ELF-1 (cell line): ENCODE results near the gene SLC39A11.
"Not testable (repeated sequence)": the region's sequence is repeated elsewhere in the genome, so short reads cannot be mapped to it uniquely, and the experiment has no call there.

Experiments used
- DNase-seq: peaks from one replicate; pipeline ENCODE4 v3.0.0-alpha.2; 2016; ENCODE audit warnings: low read depth, low spot score

Gene SLC39A11

DNA sequence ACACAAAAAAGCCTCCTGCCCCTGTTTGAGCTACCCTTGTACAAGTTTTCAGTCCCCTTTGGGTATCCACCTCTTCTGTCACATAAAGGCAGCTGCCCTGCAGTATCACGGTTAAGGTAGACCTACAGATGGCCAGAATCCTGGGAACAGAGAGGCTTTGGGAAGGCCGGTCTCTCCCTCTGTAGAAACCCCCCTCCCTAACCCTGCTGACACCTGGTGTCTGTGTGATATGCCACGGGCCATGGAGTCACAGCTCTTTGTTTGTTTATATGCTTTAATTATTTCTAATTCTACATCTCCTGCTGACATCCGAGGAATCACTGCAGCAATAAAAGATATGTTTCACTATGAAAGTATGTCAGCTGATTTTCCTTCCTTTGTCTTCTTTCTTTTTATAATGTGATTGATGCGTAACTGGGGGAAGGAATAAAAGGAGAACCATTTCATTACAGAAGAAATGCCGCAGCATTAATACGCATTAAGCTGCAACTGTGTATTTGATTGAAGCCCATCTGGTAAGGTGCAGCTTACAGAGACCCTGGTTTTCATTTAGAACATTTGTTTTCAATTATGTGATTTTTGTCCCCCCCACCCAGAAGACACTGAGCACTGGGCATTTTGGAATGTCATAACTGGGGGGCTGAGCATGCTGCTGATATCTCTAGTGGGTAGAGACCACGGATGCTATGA lies 142.1 kb downstream of the SLC39A11 start:
- DNase-seq = no peak

DNA sequence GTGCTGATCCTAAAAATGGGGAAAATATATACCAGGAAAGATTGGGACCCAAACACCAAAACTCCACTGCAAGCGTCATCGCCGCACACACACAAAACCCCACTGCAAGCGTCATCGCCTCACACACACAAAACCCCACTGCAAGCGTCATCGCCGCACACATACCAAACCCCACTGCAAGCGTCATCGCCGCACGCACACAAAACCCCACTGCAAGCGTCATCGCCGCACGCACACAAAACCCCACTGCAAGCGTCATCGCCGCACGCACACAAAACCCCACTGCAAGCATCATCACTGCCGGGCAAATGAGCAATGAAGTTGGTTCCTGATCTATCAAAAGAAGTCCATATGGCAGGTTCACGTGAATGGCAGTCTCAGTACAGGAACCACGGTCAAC lies 144.4 kb downstream of the SLC39A11 start:
- no peak for DNase-seq

DNA sequence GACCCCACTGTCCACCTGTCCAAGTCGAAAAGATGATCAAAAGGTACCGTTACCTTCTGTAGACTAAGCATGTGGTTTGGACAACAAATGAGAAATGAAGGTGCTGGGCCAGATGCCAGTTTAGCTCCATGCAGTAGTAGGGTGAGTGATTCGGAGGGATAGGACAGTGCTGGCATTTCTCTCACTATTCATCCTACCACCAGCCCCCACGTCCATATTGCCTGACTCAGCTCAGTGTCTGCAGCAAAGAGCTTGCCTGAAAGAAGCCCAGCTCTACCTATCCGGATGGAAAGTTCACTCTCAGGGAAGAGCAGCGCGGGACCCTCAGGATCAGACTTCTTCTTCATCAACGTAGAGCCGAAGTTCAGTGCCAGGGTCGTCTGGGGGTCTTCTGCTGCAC lies 145.0 kb downstream of the SLC39A11 start:
- DNase-seq = no peak

- peak; percentile 15 for DNase-seq
Observed at GRCh38 chr17:72946696-72947095, 145.8 kb downstream of the SLC39A11 start.

DNA sequence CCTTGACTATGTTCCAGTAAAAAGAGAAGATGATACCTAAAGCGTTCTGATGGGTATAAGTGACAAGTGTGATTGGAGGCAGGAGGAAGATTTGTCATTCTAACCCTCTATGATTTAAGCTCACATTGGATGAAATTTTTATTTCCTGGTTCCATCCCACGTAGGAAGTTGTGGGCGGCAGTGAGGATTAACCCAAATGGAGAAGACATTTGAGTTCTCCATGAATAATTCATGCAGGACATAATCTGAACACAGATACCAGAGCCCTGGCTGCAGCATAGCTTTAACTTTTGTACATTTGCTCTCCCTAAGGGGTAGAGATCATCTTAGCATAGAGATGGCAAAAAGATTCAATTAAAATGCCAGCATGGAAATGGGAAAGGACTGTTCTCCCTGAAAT lies 146.3 kb downstream of the SLC39A11 start:
- DNase-seq = no peak

DNA sequence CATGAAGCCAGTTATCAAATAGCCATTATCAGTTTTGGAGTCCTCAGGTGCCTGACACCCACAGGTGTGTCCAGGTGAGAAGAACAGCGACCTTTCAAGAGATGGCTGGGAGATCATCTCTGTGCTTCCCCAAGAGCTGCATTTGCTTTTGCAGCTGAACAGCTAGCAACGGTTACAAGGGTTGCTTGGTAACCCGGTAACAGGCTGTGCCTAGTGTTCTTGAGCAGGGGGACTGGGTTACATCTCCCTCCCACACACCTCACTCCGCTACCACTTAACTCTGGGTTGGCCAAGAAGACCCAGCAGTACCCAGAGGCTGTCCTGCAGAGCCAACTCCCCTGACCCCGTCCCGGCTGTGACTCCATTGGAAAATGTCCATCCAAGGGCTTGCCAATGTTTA lies 147.0 kb downstream of the SLC39A11 start:
- DNase-seq = no peak

DNA sequence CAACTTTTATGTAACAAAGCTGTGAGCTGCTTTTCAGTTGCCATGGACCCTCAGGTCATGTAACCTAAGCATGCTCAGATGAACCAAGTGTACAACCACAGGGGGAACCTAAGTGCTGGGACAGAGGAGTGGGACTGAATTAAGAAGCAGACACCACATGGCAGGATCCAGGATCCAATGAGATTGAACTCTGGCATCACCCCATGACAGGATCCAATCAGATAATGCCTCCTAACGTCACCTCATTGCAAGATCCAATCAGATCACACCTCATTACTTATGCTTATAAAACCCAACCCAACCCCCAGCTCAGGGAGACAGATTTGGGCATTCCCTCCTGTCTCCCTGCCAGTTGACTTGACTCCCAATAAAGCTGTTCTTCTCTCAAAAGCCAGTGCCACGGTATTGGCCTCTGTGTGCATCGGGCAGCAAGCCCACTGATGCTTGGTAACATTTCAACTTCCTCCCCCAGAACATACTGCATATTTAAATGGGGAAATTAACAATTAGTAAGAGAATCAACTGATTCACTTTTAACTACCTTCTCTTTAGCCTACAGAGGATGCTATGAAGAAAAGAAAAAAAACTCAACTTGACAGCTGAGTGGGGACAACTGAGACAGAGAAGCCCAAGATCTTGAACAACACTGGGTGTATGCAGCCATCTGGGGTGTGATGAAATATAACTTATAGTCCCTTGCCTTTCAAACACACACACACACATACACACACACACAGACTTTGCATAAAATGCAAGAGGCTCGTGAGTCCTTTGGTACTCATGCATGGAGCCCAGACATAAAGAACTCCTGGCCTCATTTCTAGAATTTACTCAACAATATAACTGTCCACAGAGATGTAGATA lies 148.4 kb downstream of the SLC39A11 start:
- DNase-seq = no peak

GRCh38 chr17:72942579-72942978 lies 149.9 kb downstream of the SLC39A11 start:
- no peak for DNase-seq

GRCh38 chr17:72940496-72940895 lies 152.0 kb downstream of the SLC39A11 start:
- no peak for DNase-seq

- no peak for DNase-seq
Observed at GRCh38 chr17:72938482-72938881, 154.0 kb downstream of the SLC39A11 start.

- no peak for DNase-seq
Observed at GRCh38 chr17:72937707-72938106, 154.8 kb downstream of the SLC39A11 start.

GRCh38 chr17:72937254-72937653 lies 155.2 kb downstream of the SLC39A11 start:
- DNase-seq = not testable (repeated sequence)

- DNase-seq = no peak
Observed at GRCh38 chr17:72935984-72936383, 156.5 kb downstream of the SLC39A11 start.

- no peak for DNase-seq
Observed at GRCh38 chr17:72934927-72935326, 157.6 kb downstream of the SLC39A11 start.

DNA sequence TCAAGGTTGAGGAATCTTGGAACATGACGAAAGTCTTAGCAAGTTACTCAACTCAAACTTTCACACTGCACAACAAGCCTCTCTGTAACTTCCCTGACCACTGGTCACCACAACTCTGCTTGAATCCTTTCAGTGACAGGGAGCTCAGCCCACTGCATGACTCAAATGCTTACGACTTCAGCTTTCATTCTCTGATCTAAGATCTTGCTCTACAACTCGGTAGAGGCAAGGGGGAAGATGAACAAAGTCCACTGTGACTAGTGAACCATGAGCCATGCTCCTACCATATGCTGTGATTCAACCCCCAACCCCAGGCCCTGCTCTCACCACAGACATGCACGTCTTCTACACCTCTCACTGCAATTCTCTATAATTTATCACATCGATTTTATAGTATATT lies 160.9 kb downstream of the SLC39A11 start:
- DNase-seq = no peak

- no peak for DNase-seq
Observed at GRCh38 chr17:72931163-72931562, 161.3 kb downstream of the SLC39A11 start.

GRCh38 chr17:72930031-72930430 lies 162.5 kb downstream of the SLC39A11 start:
- DNase-seq = peak; percentile 5

DNA sequence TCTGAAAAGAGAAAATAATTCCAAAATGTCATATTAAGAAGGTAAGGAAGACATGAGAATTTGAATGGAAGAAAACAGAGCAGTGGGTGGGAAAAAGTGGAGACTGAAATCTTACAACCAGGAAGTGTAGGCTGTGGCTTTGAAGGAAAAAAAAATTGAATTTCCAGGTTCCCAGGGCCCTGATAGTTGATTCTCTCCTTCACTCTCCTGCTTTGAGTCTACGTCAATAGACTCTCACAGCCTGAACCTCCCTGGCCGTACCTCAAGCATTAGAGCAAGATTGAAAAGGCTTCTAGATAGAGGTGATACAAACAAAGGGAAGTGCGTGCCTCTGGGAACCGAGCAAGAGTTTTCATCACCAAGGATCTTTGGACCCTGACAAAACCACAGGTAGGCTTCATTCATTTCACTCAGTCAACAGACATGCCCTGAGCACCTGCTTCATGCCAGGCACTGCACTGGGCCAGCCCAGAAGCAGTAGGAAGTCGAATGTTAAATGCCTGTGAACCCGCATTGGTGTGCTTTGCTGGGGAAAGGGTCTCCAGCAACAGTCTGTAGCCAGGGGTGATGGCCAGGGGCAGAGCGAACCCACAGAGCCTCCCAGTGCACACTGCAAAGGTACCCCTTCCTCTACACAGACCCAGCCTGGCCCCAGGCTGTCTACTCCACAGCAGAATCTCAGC lies 163.9 kb downstream of the SLC39A11 start:
- no peak for DNase-seq

GRCh38 chr17:72927760-72928159 lies 164.7 kb downstream of the SLC39A11 start:
- DNase-seq = no peak

DNA sequence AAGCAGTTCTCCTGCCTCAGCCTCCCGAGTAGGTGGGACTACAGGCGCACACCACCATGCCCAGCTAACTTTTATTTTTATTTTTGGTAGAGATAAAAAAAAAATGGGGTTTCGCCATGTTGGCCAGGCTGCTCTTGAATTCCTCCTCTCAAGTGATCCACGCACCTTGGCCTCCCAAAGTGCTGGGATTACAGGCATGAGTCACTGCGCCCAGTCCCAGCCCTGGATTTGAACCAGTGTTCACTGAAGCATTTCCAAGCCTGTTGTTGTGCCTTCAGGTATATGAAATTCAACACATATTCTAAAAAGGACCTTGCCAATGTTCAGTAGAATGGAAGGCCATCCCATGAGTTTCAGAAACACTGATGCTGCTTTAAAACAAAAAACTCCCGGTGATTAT lies 165.3 kb downstream of the SLC39A11 start:
- DNase-seq = no peak

- DNase-seq = no peak
Observed at GRCh38 chr17:72926171-72926570, 166.3 kb downstream of the SLC39A11 start.

GRCh38 chr17:72924196-72924595 lies 168.3 kb downstream of the SLC39A11 start:
- no peak for DNase-seq
